GM10266 (cell line): ENCODE results near the gene SLC6A19.
"Not testable (repeated sequence)": the region's sequence is repeated elsewhere in the genome, so short reads cannot be mapped to it uniquely, and the experiment has no call there.

ENCODE experiments used
- DNase-seq: peaks from one replicate; pipeline ENCODE4 v3.0.0; 2012; ENCODE audit errors: extremely low spot score
- CTCF ChIP-seq: IDR thresholded peaks from 2 replicates; pipeline ENCODE4 v1.5.1; 2012; ENCODE audit warnings: mild to moderate bottlenecking, low read depth; ENCODE audit not compliant: control insufficient read depth, insufficient read depth; ENCODE audit errors: missing control alignments

The SLC6A19 gene

GRCh38 chr5:1227667-1228066 is 26.3 kb downstream of the SLC6A19 start:
- no peak for DNase-seq
- TF ChIP-seq CTCF: no peak

- TF ChIP-seq CTCF: no peak
- no peak for DNase-seq
These were observed 26.7 kb downstream of the SLC6A19 start for GRCh38 chr5:1228120-1228519.

DNA sequence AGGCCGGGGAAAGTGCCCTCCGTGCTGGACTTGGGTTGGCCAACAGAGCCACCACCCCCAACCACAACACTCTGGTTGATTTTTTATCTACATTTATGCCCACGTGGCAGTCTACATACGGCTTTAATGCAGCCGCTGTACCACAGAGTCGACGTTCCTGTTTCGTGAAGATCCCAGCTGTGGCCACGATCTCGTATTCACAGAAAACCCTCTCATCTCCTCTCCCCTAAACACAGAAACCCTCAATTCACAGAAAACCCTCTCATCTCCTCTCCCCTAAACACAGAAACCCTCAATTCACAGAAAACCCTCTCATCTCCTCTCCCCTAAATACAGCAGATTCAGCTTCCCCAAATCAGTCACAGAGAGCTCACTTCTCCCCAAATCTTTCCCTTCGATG is 27.6 kb downstream of the SLC6A19 start:
- not testable (repeated sequence) for DNase-seq

GRCh38 chr5:1229822-1230221 is 28.4 kb downstream of the SLC6A19 start:
- TF ChIP-seq CTCF: no peak
- no peak for DNase-seq

- TF ChIP-seq CTCF: no peak
- DNase-seq: no peak
These were observed 29.2 kb downstream of the SLC6A19 start for GRCh38 chr5:1230551-1230950.

DNA sequence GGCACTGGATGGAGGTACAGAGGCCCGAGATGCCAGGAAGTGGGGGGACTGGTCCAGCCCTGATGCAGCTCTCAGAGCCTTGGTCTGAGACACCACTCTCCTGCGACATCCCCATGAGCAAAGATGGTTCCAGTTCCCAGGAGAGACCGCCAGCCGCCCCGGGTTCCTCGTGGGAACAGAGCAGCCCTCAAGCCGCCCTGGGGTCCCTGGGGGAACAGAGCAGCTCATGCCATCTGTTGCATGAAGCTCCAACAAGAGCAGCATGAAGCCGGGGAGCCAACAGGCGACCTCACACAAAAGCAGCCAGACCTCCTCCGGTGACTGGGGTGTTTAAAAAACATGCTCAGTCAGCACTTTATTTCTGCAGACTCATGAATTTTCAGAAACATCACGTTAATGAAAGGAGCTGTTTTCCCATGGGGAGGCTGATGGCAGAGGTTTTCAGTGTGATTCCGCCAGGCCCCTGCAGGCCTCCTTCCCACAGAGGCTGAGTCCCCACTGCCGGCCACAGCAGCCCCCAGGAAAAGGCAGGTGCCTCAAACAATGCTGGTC is 30.0 kb downstream of the SLC6A19 start:
- no peak for DNase-seq
- no peak for TF ChIP-seq CTCF

DNA sequence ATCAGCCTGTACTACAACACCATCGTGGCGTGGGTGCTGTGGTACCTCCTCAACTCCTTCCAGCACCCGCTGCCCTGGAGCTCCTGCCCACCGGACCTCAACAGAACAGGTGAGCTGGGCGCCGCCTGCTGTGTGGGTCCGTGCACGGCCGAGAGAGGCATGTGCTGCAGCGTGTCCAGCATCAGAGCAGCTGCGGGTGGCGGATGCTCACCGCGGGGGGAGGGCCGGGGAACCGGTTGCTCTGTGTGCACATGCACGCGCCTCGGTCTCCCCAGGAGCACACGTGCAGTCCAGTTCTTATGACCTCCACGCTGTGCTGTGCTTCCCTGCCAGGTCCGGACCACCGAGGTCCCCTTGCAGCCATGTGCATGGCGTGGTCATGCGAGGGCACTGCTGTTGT is 31.4 kb downstream of the SLC6A19 start:
- TF ChIP-seq CTCF: no peak
- DNase-seq: no peak

- no peak for DNase-seq
- TF ChIP-seq CTCF: no peak
These were observed 34.0 kb downstream of the SLC6A19 start for GRCh38 chr5:1235379-1235778.
